ENCODE data around the gene SORBS1.

DNA sequence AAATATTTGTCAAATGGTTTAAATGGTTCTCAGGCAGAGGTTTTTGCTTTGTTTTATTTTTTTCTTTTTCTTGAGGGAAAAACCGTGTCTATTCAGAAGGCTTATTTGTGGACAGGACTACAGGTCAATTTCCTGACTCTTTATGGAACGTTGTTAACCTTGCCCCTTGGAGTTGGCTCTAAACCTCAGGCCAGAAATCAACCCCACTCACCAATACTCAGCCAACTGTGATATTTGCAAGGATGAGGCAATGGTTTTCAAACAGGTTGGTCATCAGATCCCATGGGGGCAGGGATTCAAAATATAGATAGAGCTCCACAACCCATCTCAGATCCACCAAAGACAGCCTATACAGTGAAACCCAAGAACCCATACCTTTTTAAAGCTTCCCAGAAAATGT lies 280.5 kb downstream of the SORBS1 start:
- TF ChIP-seq, protein P1, sequence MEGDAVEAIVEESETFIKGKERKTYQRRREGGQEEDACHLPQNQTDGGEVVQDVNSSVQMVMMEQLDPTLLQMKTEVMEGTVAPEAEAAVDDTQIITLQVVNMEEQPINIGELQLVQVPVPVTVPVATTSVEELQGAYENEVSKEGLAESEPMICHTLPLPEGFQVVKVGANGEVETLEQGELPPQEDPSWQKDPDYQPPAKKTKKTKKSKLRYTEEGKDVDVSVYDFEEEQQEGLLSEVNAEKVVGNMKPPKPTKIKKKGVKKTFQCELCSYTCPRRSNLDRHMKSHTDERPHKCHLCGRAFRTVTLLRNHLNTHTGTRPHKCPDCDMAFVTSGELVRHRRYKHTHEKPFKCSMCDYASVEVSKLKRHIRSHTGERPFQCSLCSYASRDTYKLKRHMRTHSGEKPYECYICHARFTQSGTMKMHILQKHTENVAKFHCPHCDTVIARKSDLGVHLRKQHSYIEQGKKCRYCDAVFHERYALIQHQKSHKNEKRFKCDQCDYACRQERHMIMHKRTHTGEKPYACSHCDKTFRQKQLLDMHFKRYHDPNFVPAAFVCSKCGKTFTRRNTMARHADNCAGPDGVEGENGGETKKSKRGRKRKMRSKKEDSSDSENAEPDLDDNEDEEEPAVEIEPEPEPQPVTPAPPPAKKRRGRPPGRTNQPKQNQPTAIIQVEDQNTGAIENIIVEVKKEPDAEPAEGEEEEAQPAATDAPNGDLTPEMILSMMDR (CRISPR knock-in tag; IDR thresholded peaks at IDR 0.05): no peak
- no peak for TF ChIP-seq REPIN1 (CRISPR knock-in tag; IDR thresholded peaks at IDR 0.05; ENCODE audit: borderline replicate concordance, low read depth)
- TF ChIP-seq TP53 (CRISPR knock-in tag; conservative IDR thresholded peaks at IDR 0.05): no peak
- TF ChIP-seq POLR2AphosphoS5 (IDR thresholded peaks at IDR 0.05; ENCODE audit: low read depth, low read length): no peak
- TF ChIP-seq, protein P2, sequence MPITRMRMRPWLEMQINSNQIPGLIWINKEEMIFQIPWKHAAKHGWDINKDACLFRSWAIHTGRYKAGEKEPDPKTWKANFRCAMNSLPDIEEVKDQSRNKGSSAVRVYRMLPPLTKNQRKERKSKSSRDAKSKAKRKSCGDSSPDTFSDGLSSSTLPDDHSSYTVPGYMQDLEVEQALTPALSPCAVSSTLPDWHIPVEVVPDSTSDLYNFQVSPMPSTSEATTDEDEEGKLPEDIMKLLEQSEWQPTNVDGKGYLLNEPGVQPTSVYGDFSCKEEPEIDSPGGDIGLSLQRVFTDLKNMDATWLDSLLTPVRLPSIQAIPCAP (CRISPR knock-in tag; IDR thresholded peaks at IDR 0.05; ENCODE audit: low read depth): no peak
- TF ChIP-seq, protein P3, sequence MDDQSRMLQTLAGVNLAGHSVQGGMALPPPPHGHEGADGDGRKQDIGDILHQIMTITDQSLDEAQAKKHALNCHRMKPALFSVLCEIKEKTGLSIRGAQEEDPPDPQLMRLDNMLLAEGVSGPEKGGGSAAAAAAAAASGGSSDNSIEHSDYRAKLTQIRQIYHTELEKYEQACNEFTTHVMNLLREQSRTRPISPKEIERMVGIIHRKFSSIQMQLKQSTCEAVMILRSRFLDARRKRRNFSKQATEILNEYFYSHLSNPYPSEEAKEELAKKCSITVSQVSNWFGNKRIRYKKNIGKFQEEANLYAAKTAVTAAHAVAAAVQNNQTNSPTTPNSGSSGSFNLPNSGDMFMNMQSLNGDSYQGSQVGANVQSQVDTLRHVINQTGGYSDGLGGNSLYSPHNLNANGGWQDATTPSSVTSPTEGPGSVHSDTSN (CRISPR knock-in tag; IDR thresholded peaks at IDR 0.05; ENCODE audit: borderline replicate concordance): no peak
- no peak for TF ChIP-seq YY1 (IDR thresholded peaks at IDR 0.05; ENCODE audit: insufficient read depth, insufficient replicate concordance, low read depth, low read length)
- TF ChIP-seq GFI1 (CRISPR knock-in tag; IDR thresholded peaks at IDR 0.05; ENCODE audit: borderline replicate concordance): no peak
- TF ChIP-seq, protein P4, sequence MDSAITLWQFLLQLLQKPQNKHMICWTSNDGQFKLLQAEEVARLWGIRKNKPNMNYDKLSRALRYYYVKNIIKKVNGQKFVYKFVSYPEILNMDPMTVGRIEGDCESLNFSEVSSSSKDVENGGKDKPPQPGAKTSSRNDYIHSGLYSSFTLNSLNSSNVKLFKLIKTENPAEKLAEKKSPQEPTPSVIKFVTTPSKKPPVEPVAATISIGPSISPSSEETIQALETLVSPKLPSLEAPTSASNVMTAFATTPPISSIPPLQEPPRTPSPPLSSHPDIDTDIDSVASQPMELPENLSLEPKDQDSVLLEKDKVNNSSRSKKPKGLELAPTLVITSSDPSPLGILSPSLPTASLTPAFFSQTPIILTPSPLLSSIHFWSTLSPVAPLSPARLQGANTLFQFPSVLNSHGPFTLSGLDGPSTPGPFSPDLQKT (CRISPR knock-in tag; IDR thresholded peaks at IDR 0.05; ENCODE audit: borderline replicate concordance): no peak
- TF ChIP-seq TBP (CRISPR knock-in tag; IDR thresholded peaks at IDR 0.05): no peak
- TF ChIP-seq POLR2A (IDR thresholded peaks at IDR 0.05; ENCODE audit: insufficient read depth in 1 of 2, low read depth in 2 of 2, low read length in 2 of 2): no peak
- no peak for TF ChIP-seq ARNT (IDR thresholded peaks at IDR 0.05)
- no peak for TF ChIP-seq SMAD1 (CRISPR knock-in tag; IDR thresholded peaks at IDR 0.05; ENCODE audit: borderline replicate concordance, low read depth)
